CD4-positive, CD25-positive, alpha-beta regulatory T cell (primary cell): Measurements from ENCODE around the gene CCNL2. TPM values are rescaled to one million over a fixed set of nuclear protein-coding genes. Genes with fewer than 3 reads are reported as not detected.
A peak's percentile ranks its signal among the peaks of the same experiment; 100 is the strongest.

Experiments used
- ATAC-seq, 2 donors: fragments of 150-1000 bp; cut with Tn5 transposase; one replicate each; pipeline ENCODE4 v1.10.0; 2021; ENCODE audit warnings: low read depth in 2 of 2, moderate number of reproducible peaks in 2 of 2, moderate library complexity in 1 of 2
- DNase-seq, 3 donors: peaks; one replicate each; pipeline versions ENCODE4 v3.0.0 to v3.0.0-alpha.2; 2012 to 2022; ENCODE audit warnings: mixed read lengths in 1 of 3
- H3K27ac ChIP-seq: one replicate; pipeline ENCODE4 v1.7.0; 2013; ENCODE audit warnings: mild to moderate bottlenecking, low read length; ENCODE audit not compliant: insufficient read depth, poor library complexity, severe bottlenecking
- H3K27me3 ChIP-seq: one replicate; pipeline ENCODE4 v1.7.0; 2013; ENCODE audit warnings: low read length; ENCODE audit not compliant: control insufficient read depth, insufficient read depth
- H3K36me3 ChIP-seq: one replicate; pipeline ENCODE4 v1.7.0; 2013; ENCODE audit warnings: mild to moderate bottlenecking, low read length, moderate library complexity; ENCODE audit not compliant: control insufficient read depth, insufficient read depth
- H3K4me1 ChIP-seq: 2 replicates; pipeline ENCODE4 v1.7.0; 2013; ENCODE audit warnings: mild to moderate bottlenecking, low read length; ENCODE audit not compliant: insufficient read depth, control insufficient read depth, poor library complexity, severe bottlenecking
- H3K4me3 ChIP-seq: one replicate; pipeline ENCODE4 v1.7.0; 2013; ENCODE audit warnings: low read depth, mild to moderate bottlenecking, low read length, moderate library complexity
- H3K9me3 ChIP-seq, 2 experiments: 1 replicate in 1 of 2; 2 replicates in 1 of 2; pipeline ENCODE4 v1.7.0; 2013; ENCODE audit warnings: low read length in 2 of 2, mild to moderate bottlenecking in 1 of 2, moderate library complexity in 1 of 2; ENCODE audit not compliant: control insufficient read depth in 2 of 2
- H3K27ac Mint-ChIP-seq, 3 donors: one replicate each; pipeline ENCODE4 v1.8.0; 2020 to 2022; ENCODE audit warnings: mild to moderate bottlenecking in 3 of 3, mixed read lengths in 3 of 3, moderate library complexity in 2 of 3
- H3K27me3 Mint-ChIP-seq: one replicate; pipeline ENCODE4 v1.8.0; 2022; ENCODE audit warnings: mild to moderate bottlenecking, mixed read lengths
- H3K36me3 Mint-ChIP-seq: one replicate; pipeline ENCODE4 v1.8.0; 2020; ENCODE audit warnings: mixed read lengths
- H3K4me1 Mint-ChIP-seq, 4 donors: one replicate each; pipeline ENCODE4 v1.8.0; 2020 to 2022; ENCODE audit warnings: mixed read lengths in 4 of 4, mild to moderate bottlenecking in 1 of 4
- H3K4me3 Mint-ChIP-seq, 4 donors: one replicate each; pipeline ENCODE4 v1.8.0; 2020 to 2022; ENCODE audit warnings: mild to moderate bottlenecking in 4 of 4, mixed read lengths in 4 of 4, moderate library complexity in 3 of 4
- H3K9me3 Mint-ChIP-seq, 7 donors: one replicate each; pipeline ENCODE4 v1.8.0; 2020 to 2022; ENCODE audit warnings: mixed read lengths in 7 of 7, mild to moderate bottlenecking in 3 of 7, moderate library complexity in 2 of 7
- polyA plus RNA-seq, 4 donors: library from polyadenylated mRNA; unstranded; fragments of 300-500 nt; fragmentation: Illumina TruSeq; gene quantifications; one replicate each; pipeline ENCODE4 v1.2.3, GENCODE V29; 2021
- total RNA-seq: library from RNA; stranded (reverse); gene quantifications from one replicate; pipeline ENCODE4 v1.2.3, GENCODE V29; 2022

Gene CCNL2
- total and polyA plus RNA-seq, 5 donors from 2014 or later = 17.6 to 287 (median 21.6) TPM

DNA sequence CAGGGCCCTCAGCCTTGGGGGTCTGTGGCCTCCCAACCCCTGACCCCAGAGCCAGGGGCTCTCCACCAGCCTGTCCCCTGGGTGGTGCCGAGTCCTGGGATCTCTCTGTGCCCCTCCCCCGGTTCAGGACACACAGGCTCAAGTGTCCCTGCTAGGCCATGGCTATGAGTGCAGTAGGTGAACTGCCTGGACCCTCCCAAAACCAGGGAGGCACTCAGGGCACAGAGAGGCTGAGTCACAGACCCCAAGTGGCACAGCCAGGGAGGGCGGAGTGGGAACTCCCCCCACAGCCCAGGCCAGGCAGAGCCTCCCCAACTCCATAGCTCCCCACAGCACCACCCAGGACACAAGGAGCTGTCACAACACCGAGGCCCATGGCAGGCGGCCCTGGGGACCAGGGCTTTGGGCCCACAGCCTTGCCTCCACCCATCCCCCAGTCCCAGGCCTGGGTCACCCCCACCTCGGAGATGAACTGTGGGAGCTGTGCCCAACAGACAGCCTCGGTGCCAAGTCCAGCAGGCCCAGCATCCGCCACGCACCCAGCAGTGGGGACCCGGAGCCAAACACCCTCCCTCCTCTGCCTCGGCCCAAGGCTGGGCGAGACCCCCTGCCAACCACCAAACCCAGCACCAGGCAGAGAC is 53.2 kb downstream of the CCNL2 start:
- Mint-ChIP-seq H3K4me3 (peak overlapping the region in 1 of 4 donors; percentile 43), H3K36me3 (peaks cover 4% of the 10 kb centered on the region), H3K27me3 (no peaks in the 10 kb centered on the region), H3K9me3 (no peaks in the 10 kb centered on the region), H3K4me1 (peaks cover 0 to 18% (median 3%) of the 10 kb centered on the region in 4 donors), H3K27ac (no peak overlapping the region)
- no peak overlapping the region for H3K27ac ChIP-seq
- no peaks in the 10 kb centered on the region for H3K9me3 ChIP-seq
- ATAC-seq (no peak), DNase-seq (no peak)
- no peaks in the 10 kb centered on the region for H3K27me3 ChIP-seq
- H3K4me1 ChIP-seq = peaks cover 20% of the 10 kb centered on the region
- H3K36me3 ChIP-seq = no peaks in the 10 kb centered on the region
- H3K4me3 ChIP-seq = no peak overlapping the region

DNA sequence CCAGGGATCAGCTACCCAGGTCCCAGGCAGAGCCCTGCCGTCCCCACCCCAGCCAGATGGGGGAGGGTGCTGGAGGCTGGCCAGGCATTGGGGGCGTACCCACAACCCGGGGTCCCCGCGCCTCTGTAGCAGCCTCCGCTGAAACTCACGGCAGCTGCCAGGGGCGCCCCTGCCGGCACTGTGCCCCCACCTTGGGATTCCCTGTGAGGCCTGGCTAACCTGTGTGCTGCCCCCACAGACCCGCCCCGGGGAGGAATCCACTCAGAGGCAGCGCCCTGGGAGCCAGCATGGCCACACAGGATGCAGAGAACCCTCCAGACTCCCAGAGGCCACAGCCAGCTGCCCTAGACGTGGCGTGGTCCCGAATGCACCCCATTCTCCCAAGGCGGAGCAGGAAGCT is 53.8 kb downstream of the CCNL2 start:
- no peak for DNase-seq
- H3K27ac Mint-ChIP-seq = no peak overlapping the region
- no peaks in the 10 kb centered on the region for H3K27me3 ChIP-seq
- H3K36me3 ChIP-seq = no peaks in the 10 kb centered on the region
- no peaks in the 10 kb centered on the region for H3K27me3 Mint-ChIP-seq
- H3K4me3 ChIP-seq = no peak overlapping the region
- H3K9me3 ChIP-seq = no peaks in the 10 kb centered on the region
- ATAC-seq = no peak
- H3K9me3 Mint-ChIP-seq = no peaks in the 10 kb centered on the region
- H3K27ac ChIP-seq = no peak overlapping the region
- H3K36me3 Mint-ChIP-seq = peaks cover 10% of the 10 kb centered on the region
- H3K4me1 ChIP-seq = peaks cover 20% of the 10 kb centered on the region
- H3K4me1 Mint-ChIP-seq = peaks cover 0 to 18% (median 3%) of the 10 kb centered on the region in 4 donors
- no peak overlapping the region for H3K4me3 Mint-ChIP-seq

DNA sequence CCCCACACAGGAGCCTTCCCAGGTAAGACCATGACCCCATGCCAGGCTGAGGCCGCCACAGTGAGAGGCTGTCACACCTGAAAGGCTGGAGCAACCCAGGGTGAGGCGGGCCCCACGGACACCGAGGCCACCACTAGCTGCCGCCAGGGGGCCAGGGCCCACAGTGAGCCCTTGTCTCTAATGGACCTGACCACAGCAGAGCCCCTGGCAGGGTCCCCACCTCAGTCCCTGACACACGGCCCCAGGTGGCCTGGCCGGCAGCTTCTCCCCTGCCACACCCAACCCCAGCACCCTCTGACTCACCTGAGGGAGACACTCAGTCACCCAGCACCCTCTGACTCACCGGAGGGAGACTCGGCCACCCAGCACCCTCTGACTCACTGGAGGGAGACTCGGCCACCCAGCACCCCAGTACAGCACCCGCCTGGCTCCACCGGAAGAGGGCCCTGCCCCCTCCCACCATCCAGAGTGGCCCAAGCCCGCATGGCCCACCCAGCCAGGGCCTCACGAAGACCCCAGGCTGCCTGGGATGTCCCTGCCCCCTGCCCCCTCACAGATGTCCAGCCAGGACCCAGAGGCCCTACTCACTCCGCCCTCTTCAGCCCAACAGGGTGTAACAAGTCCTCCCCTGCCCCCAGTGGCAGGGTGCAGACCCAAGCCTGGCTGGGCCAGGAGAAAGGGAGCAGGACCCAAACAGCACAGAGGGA is 54.3 kb downstream of the CCNL2 start:
- Histone ChIP-seq H3K4me1 (peaks cover 20% of the 10 kb centered on the region), H3K9me3 (no peaks in the 10 kb centered on the region), H3K27ac (no peak overlapping the region), H3K27me3 (no peaks in the 10 kb centered on the region), H3K4me3 (no peak overlapping the region), H3K36me3 (no peaks in the 10 kb centered on the region)
- Mint-ChIP-seq H3K9me3 (peaks cover 0 to 2% (median 0%) of the 10 kb centered on the region in 7 donors), H3K27me3 (no peaks in the 10 kb centered on the region), H3K36me3 (peaks cover 10% of the 10 kb centered on the region), H3K27ac (no peak overlapping the region), H3K4me1 (peaks cover 0 to 18% (median 3%) of the 10 kb centered on the region in 4 donors), H3K4me3 (no peak overlapping the region)
- ATAC-seq = no peak
- DNase-seq = no peak

DNA sequence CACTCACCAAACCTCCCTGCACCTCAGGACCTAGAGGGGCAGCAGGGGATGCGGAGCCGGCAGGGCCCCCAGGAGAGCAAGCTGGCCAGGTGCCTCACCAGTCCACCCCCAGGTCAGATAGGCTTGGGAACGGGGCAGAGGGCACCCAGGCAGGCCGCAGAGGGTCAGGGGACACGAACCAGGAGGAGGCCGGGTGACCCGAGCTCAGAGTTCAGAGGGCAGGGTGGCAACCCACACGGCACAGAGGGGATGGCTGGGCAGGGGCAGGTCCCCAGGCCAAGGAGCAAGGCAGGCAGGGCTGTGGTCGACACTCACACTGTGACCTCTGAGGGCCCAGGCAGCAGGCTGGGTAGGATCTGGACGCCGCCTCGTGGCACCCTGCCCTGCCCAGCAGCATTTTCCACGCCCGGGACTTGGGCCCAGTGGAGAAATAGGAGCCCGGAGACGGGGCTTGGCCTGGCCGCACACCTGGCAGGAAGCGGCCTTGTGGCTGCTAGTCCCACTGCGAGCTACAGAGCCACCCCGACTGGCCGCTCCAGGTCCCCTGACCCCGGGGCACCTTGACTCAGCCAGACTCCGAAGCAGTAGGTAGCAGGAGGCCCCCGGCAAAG is 55.2 kb downstream of the CCNL2 start:
- no peaks in the 10 kb centered on the region for H3K27me3 ChIP-seq
- peaks cover 0 to 2% (median 0%) of the 10 kb centered on the region in 7 donors for H3K9me3 Mint-ChIP-seq
- peaks cover 0 to 18% (median 3%) of the 10 kb centered on the region in 4 donors for H3K4me1 Mint-ChIP-seq
- peaks cover 2% of the 10 kb centered on the region for H3K36me3 ChIP-seq
- H3K4me3 Mint-ChIP-seq = no peak overlapping the region
- no peak overlapping the region for H3K4me3 ChIP-seq
- H3K27ac ChIP-seq = no peak overlapping the region
- no peak overlapping the region for H3K27ac Mint-ChIP-seq
- peaks cover 10% of the 10 kb centered on the region for H3K36me3 Mint-ChIP-seq
- H3K4me1 ChIP-seq = peaks cover 20% of the 10 kb centered on the region
- DNase-seq = no peak
- no peaks in the 10 kb centered on the region for H3K9me3 ChIP-seq
- no peak for ATAC-seq
- no peaks in the 10 kb centered on the region for H3K27me3 Mint-ChIP-seq

DNA sequence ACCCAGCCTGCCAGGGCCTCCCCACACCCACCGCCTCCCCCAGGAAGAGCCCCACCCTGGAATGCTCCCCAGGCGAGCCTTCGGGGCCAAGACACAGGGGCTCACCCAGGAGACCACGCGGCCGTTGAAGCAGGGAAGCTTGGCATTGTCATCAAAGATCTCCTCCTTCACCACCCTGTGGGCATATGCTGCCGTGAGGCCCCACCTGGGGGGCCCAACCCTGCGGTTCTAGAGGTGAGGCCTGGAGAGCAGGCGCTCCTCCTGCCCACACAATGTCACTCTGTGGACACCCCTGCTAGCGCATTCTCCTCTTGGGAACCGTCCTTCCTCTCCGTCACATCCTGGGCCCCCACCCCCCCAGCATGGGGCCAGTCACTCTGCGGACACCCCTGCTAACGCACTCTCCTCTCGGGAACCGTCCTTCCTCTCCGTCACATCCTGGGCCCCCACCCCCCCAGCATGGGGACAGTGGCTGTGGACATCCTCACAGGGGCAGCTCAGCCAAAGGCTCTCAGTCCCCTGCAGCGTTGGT is 56.5 kb downstream of the CCNL2 start:
- Mint-ChIP-seq H3K4me3 (no peak overlapping the region), H3K27me3 (no peaks in the 10 kb centered on the region), H3K36me3 (peaks cover 10% of the 10 kb centered on the region), H3K4me1 (peaks cover 0 to 11% (median 3%) of the 10 kb centered on the region in 4 donors), H3K9me3 (peaks cover 0 to 2% (median 0%) of the 10 kb centered on the region in 7 donors), H3K27ac (no peak overlapping the region)
- Histone ChIP-seq H3K9me3 (no peaks in the 10 kb centered on the region), H3K4me3 (no peak overlapping the region), H3K36me3 (peaks cover 3% of the 10 kb centered on the region), H3K4me1 (peaks cover 10% of the 10 kb centered on the region), H3K27me3 (no peaks in the 10 kb centered on the region), H3K27ac (no peak overlapping the region)
- no peak for ATAC-seq
- no peak for DNase-seq

DNA sequence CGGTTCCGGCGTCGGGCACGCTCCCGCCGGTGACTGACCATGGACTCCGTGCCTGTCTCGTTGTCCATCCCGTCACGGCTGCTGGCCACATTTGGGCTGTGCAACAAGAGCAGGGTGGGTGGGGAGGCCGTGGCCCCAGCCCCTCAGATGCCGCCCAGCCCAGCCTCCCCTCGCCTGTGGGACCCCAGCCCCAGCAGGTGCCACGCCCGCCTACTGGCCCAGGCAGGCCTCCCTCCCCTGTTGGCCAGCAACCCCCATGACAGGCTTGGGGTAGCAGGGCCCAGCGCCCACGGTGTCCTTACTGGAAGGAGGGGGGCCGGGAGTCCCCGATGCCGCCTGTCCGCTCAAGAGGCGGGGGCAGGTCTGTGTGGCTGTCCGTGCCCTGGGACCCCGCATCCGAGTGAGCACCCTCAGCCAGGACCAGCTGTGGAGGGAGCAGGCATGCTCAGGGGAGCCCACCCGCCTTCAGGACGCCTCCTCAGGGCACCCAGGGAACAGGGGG is 57.0 kb downstream of the CCNL2 start:
- no peak for DNase-seq
- no peak for ATAC-seq
- no peaks in the 10 kb centered on the region for H3K9me3 ChIP-seq

DNA sequence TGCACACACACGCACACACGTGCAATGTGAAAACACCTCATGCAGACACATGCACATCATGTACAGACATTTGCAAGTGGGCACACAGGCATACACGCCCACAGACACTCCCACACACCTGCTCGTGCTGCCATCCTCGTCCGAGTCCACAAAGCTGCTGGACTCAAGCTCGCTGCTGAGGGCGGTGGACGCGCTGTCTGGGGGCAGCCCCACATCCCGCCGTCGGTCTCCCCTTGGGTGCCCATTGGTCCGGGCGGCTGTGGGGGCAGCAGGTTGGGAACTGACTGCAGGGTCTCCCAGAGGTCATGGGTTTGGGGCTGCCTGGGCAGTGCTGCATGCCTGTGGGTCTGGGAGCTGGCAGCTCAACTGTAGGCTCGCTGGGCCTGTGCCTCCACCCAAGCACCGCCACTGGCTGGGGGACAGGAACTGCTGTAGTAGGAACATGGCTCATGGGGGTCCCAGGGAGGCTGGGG is 57.5 kb downstream of the CCNL2 start:
- no peaks in the 10 kb centered on the region for H3K9me3 ChIP-seq
- H3K27ac ChIP-seq = no peak overlapping the region
- ATAC-seq (no peak), DNase-seq (no peak)
- H3K36me3 Mint-ChIP-seq = peaks cover 10% of the 10 kb centered on the region
- H3K4me1 Mint-ChIP-seq = peaks cover 0 to under 1% (median 0%) of the 10 kb centered on the region in 4 donors
- peaks cover 3% of the 10 kb centered on the region for H3K36me3 ChIP-seq
- no peak overlapping the region for H3K4me3 Mint-ChIP-seq
- no peak overlapping the region for H3K27ac Mint-ChIP-seq
- H3K27me3 Mint-ChIP-seq = no peaks in the 10 kb centered on the region
- H3K4me1 ChIP-seq = peaks cover 3% of the 10 kb centered on the region
- H3K9me3 Mint-ChIP-seq = peaks cover 0 to 2% (median 0%) of the 10 kb centered on the region in 7 donors
- no peaks in the 10 kb centered on the region for H3K27me3 ChIP-seq
- H3K4me3 ChIP-seq = no peak overlapping the region

More for the DNA sequence above, 57.0 kb downstream of the CCNL2 start:
- no peak overlapping the region for H3K27ac ChIP-seq
- H3K27me3 ChIP-seq = no peaks in the 10 kb centered on the region
- peaks cover 0 to 6% (median 2%) of the 10 kb centered on the region in 4 donors for H3K4me1 Mint-ChIP-seq
- peaks cover 3% of the 10 kb centered on the region for H3K36me3 ChIP-seq
- H3K4me3 Mint-ChIP-seq = no peak overlapping the region
- peaks cover 6% of the 10 kb centered on the region for H3K4me1 ChIP-seq
- no peaks in the 10 kb centered on the region for H3K27me3 Mint-ChIP-seq
- H3K27ac Mint-ChIP-seq = no peak overlapping the region
- H3K36me3 Mint-ChIP-seq = peaks cover 10% of the 10 kb centered on the region
- peaks cover 0 to 2% (median 0%) of the 10 kb centered on the region in 7 donors for H3K9me3 Mint-ChIP-seq
- H3K4me3 ChIP-seq = no peak overlapping the region
